WTC11 (cell line): ENCODE results near the gene SLC6A20.

Experiments used
- CREB1 ChIP-seq: sonication (generic); formaldehyde crosslinking; IDR thresholded peaks from 2 replicates; pipeline ENCODE4 v1.8.0; 2023; ENCODE audit warnings: mild to moderate bottlenecking, missing genetic modification reagents
- NR1H2 ChIP-seq: sonication (generic); formaldehyde crosslinking; IDR thresholded peaks from 2 replicates; pipeline ENCODE4 v1.9.0; 2021; ENCODE audit warnings: mild to moderate bottlenecking, moderate library complexity, missing genetic modification reagents
- ZNF671 ChIP-seq: fragments of 250-450 bp; sonication (Bioruptor Pico); IDR thresholded peaks from 2 replicates; pipeline ENCODE4 v1.8.0; 2021; ENCODE audit warnings: mild to moderate bottlenecking
- TF ChIP-seq, protein P1 (sequence below): fragments of 200-600 bp; IDR thresholded peaks from 2 replicates; pipeline ENCODE4 v1.8.0; 2022; ENCODE audit warnings: antibody characterized with exemption
- TF ChIP-seq, protein P2 (sequence below): sonication (generic); formaldehyde crosslinking; conservative IDR thresholded peaks from 2 replicates; pipeline ENCODE4 v1.8.1; 2023; ENCODE audit warnings: mild to moderate bottlenecking, low read depth, missing genetic modification reagents, moderate library complexity
- TF ChIP-seq, protein P3 (sequence below): sonication (generic); formaldehyde crosslinking; IDR thresholded peaks from 2 replicates; pipeline ENCODE4 v1.8.0; 2023; ENCODE audit warnings: mild to moderate bottlenecking, missing genetic modification reagents
- TF ChIP-seq, protein P4 (sequence below): sonication (generic); formaldehyde crosslinking; IDR thresholded peaks from 2 replicates; pipeline ENCODE4 v1.8.1; 2023; ENCODE audit warnings: mild to moderate bottlenecking, moderate library complexity, missing genetic modification reagents

DNA sequence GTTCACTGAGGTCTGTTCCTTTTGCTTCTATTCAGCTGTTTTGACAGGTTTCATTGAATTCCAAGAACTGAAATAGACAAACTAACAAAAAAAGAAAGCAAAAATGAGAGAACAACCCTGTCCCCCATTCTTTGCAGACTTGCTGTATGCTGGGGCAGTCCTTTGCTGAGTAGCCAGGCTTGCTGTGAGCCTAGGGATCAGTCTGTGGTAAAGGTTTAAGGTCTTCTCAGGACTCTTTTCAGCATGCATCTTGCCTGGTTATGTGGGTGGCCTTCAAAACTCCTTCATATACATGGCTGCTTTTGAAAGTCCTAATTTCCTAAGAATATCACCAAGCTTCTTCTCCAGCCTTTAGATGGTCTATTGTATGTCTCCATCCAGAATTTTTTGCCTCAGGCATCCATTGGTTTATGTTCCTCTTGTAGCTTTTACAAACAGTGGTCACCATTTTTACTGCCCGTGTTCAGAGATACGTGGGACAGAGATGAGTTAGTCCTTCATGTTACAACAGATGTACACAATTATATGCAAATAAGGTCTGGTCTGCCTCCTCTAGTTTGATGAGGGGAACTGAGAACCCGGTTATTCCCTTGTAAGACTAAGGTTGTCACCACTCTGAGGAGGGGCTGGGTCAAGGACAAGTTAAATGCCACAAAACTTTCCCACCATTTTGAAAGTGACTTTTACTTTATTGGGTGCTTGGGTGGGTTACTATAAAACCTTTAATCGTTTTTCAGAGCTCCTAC lies 65.8 kb downstream of the SLC6A20 start:
- TF ChIP-seq, protein P1, sequence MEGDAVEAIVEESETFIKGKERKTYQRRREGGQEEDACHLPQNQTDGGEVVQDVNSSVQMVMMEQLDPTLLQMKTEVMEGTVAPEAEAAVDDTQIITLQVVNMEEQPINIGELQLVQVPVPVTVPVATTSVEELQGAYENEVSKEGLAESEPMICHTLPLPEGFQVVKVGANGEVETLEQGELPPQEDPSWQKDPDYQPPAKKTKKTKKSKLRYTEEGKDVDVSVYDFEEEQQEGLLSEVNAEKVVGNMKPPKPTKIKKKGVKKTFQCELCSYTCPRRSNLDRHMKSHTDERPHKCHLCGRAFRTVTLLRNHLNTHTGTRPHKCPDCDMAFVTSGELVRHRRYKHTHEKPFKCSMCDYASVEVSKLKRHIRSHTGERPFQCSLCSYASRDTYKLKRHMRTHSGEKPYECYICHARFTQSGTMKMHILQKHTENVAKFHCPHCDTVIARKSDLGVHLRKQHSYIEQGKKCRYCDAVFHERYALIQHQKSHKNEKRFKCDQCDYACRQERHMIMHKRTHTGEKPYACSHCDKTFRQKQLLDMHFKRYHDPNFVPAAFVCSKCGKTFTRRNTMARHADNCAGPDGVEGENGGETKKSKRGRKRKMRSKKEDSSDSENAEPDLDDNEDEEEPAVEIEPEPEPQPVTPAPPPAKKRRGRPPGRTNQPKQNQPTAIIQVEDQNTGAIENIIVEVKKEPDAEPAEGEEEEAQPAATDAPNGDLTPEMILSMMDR, result no peak
- no peak for TF ChIP-seq CREB1
- TF ChIP-seq ZNF671 (CRISPR knock-in tag), result no peak
- TF ChIP-seq, protein P2, sequence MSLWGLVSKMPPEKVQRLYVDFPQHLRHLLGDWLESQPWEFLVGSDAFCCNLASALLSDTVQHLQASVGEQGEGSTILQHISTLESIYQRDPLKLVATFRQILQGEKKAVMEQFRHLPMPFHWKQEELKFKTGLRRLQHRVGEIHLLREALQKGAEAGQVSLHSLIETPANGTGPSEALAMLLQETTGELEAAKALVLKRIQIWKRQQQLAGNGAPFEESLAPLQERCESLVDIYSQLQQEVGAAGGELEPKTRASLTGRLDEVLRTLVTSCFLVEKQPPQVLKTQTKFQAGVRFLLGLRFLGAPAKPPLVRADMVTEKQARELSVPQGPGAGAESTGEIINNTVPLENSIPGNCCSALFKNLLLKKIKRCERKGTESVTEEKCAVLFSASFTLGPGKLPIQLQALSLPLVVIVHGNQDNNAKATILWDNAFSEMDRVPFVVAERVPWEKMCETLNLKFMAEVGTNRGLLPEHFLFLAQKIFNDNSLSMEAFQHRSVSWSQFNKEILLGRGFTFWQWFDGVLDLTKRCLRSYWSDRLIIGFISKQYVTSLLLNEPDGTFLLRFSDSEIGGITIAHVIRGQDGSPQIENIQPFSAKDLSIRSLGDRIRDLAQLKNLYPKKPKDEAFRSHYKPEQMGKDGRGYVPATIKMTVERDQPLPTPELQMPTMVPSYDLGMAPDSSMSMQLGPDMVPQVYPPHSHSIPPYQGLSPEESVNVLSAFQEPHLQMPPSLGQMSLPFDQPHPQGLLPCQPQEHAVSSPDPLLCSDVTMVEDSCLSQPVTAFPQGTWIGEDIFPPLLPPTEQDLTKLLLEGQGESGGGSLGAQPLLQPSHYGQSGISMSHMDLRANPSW (CRISPR knock-in tag), result no peak
- TF ChIP-seq, protein P3, sequence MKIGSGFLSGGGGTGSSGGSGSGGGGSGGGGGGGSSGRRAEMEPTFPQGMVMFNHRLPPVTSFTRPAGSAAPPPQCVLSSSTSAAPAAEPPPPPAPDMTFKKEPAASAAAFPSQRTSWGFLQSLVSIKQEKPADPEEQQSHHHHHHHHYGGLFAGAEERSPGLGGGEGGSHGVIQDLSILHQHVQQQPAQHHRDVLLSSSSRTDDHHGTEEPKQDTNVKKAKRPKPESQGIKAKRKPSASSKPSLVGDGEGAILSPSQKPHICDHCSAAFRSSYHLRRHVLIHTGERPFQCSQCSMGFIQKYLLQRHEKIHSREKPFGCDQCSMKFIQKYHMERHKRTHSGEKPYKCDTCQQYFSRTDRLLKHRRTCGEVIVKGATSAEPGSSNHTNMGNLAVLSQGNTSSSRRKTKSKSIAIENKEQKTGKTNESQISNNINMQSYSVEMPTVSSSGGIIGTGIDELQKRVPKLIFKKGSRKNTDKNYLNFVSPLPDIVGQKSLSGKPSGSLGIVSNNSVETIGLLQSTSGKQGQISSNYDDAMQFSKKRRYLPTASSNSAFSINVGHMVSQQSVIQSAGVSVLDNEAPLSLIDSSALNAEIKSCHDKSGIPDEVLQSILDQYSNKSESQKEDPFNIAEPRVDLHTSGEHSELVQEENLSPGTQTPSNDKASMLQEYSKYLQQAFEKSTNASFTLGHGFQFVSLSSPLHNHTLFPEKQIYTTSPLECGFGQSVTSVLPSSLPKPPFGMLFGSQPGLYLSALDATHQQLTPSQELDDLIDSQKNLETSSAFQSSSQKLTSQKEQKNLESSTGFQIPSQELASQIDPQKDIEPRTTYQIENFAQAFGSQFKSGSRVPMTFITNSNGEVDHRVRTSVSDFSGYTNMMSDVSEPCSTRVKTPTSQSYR (CRISPR knock-in tag), result no peak
- TF ChIP-seq, protein P4, sequence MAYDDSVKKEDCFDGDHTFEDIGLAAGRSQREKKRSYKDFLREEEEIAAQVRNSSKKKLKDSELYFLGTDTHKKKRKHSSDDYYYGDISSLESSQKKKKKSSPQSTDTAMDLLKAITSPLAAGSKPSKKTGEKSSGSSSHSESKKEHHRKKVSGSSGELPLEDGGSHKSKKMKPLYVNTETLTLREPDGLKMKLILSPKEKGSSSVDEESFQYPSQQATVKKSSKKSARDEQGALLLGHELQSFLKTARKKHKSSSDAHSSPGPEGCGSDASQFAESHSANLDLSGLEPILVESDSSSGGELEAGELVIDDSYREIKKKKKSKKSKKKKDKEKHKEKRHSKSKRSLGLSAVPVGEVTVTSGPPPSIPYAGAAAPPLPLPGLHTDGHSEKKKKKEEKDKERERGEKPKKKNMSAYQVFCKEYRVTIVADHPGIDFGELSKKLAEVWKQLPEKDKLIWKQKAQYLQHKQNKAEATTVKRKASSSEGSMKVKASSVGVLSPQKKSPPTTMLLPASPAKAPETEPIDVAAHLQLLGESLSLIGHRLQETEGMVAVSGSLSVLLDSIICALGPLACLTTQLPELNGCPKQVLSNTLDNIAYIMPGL (CRISPR knock-in tag), result no peak
- TF ChIP-seq NR1H2 (CRISPR knock-in tag), result no peak
